Liver (tissue), 9 donors: ENCODE results near the gene TRAK1. TPM values are rescaled to one million over a fixed set of nuclear protein-coding genes. Genes with fewer than 3 reads are reported as not detected.

Source experiments
- DNase-seq: peaks from one replicate; pipeline ENCODE4 v3.0.0-alpha.2; 2017; ENCODE audit warnings: low spot score
- H3K27ac ChIP-seq, 2 donors: one replicate each; pipeline ENCODE4 v1.7.0; 2013; ENCODE audit warnings: inconsistent platforms in 2 of 2, low read length in 2 of 2, control low read depth in 1 of 2, low read depth in 1 of 2, mild to moderate bottlenecking in 1 of 2
- H3K27me3 ChIP-seq, 4 donors: one replicate each; pipeline versions ENCODE4 v1.6.1 to v1.7.0; 2013; ENCODE audit warnings: low read length in 3 of 4, inconsistent platforms in 1 of 4, mild to moderate bottlenecking in 1 of 4, moderate library complexity in 1 of 4; ENCODE audit not compliant: control insufficient read depth in 4 of 4, insufficient read depth in 4 of 4
- H3K36me3 ChIP-seq, 4 donors: one replicate each; pipeline versions ENCODE4 v1.6.1 to v1.7.0; 2013; ENCODE audit warnings: low read length in 3 of 4, mild to moderate bottlenecking in 3 of 4, low read depth in 1 of 4, moderate library complexity in 1 of 4; ENCODE audit not compliant: control insufficient read depth in 4 of 4, insufficient read depth in 3 of 4
- H3K4me1 ChIP-seq, 4 donors: one replicate each; pipeline versions ENCODE4 v1.6.1 to v1.7.0; 2013; ENCODE audit warnings: low read length in 3 of 4, mild to moderate bottlenecking in 3 of 4, moderate library complexity in 1 of 4; ENCODE audit not compliant: control insufficient read depth in 4 of 4, insufficient read depth in 4 of 4
- H3K4me3 ChIP-seq, 3 donors: one replicate each; pipeline versions ENCODE4 v1.6.1 to v1.7.0; 2013; ENCODE audit warnings: low read length in 3 of 3, control low read depth in 1 of 3, low read depth in 1 of 3, mild to moderate bottlenecking in 1 of 3
- H3K9ac ChIP-seq, 2 donors: one replicate each; pipeline ENCODE4 v1.7.0; 2013; ENCODE audit warnings: low read length in 2 of 2, mild to moderate bottlenecking in 2 of 2, moderate library complexity in 2 of 2, control low read depth in 1 of 2, low read depth in 1 of 2
- H3K9me3 ChIP-seq, 4 donors: one replicate each; pipeline versions ENCODE4 v1.6.1 to v1.7.0; 2013; ENCODE audit warnings: low read length in 3 of 4; ENCODE audit not compliant: control insufficient read depth in 4 of 4
- ATF3 ChIP-seq: IDR thresholded peaks from 2 replicates; pipeline ENCODE4 v1.6.1; 2016; ENCODE audit warnings: antibody characterized with exemption
- CTCF ChIP-seq: fragments of 150-350 bp; IDR thresholded peaks from 2 replicates; pipeline ENCODE4 v1.5.1; 2017; ENCODE audit warnings: improper control_type of control experiment, low read depth, low read length; ENCODE audit not compliant: missing input control
- EGR1 ChIP-seq, 2 donors: IDR thresholded peaks; 2 replicates each; pipeline ENCODE4 v1.6.1; 2016 to 2018; ENCODE audit warnings: antibody characterized with exemption in 2 of 2, low read depth in 2 of 2
- FOXA1 ChIP-seq: IDR thresholded peaks from 2 replicates; pipeline ENCODE4 v1.6.1; 2016; ENCODE audit warnings: antibody characterized with exemption
- FOXA2 ChIP-seq: IDR thresholded peaks from 2 replicates; pipeline ENCODE4 v1.6.1; 2016; ENCODE audit warnings: antibody characterized with exemption
- GABPA ChIP-seq, 2 donors: IDR thresholded peaks in 1 of 2; conservative IDR thresholded peaks in 1 of 2; 2 replicates each; pipeline ENCODE4 v1.6.1; 2016; ENCODE audit warnings: antibody characterized with exemption in 2 of 2, mild to moderate bottlenecking in 1 of 2, moderate library complexity in 1 of 2
- HNF4A ChIP-seq, 2 donors: conservative IDR thresholded peaks; 2 replicates each; pipeline ENCODE4 v1.6.1; 2016; ENCODE audit warnings: antibody characterized with exemption in 2 of 2, mild to moderate bottlenecking in 2 of 2
- HNF4G ChIP-seq: IDR thresholded peaks from 2 replicates; pipeline ENCODE4 v1.6.1; 2016; ENCODE audit warnings: antibody characterized with exemption
- JUND ChIP-seq, 2 donors: IDR thresholded peaks; 2 replicates each; pipeline ENCODE4 v1.6.1; 2016; ENCODE audit warnings: antibody characterized with exemption in 2 of 2
- MAX ChIP-seq: IDR thresholded peaks from 2 replicates; pipeline ENCODE4 v1.6.1; 2016; ENCODE audit warnings: antibody characterized with exemption
- NR2F2 ChIP-seq: IDR thresholded peaks from 2 replicates; pipeline ENCODE4 v1.6.1; 2016; ENCODE audit warnings: antibody characterized with exemption
- RAD21 ChIP-seq, 2 donors: IDR thresholded peaks; 2 replicates each; pipeline ENCODE4 v1.6.1; 2016; ENCODE audit warnings: antibody characterized with exemption in 2 of 2, mild to moderate bottlenecking in 2 of 2
- REST ChIP-seq: IDR thresholded peaks from 2 replicates; pipeline ENCODE4 v1.6.1; 2016; ENCODE audit warnings: antibody characterized with exemption, mild to moderate bottlenecking
- RXRA ChIP-seq, 2 donors: IDR thresholded peaks; 2 replicates each; pipeline ENCODE4 v1.6.1; 2017 to 2018; ENCODE audit warnings: antibody characterized with exemption in 2 of 2, mild to moderate bottlenecking in 1 of 2
- SP1 ChIP-seq: IDR thresholded peaks from 2 replicates; pipeline ENCODE4 v1.6.1; 2018; ENCODE audit warnings: antibody characterized with exemption, mild to moderate bottlenecking
- TAF1 ChIP-seq: conservative IDR thresholded peaks from 2 replicates; pipeline ENCODE4 v1.6.1; 2016; ENCODE audit warnings: antibody characterized with exemption, mild to moderate bottlenecking
- YY1 ChIP-seq: IDR thresholded peaks from 2 replicates; pipeline ENCODE4 v1.6.1; 2016; ENCODE audit warnings: antibody characterized with exemption, mild to moderate bottlenecking
- ZBTB33 ChIP-seq: IDR thresholded peaks from 2 replicates; pipeline ENCODE4 v1.6.1; 2016; ENCODE audit warnings: antibody characterized with exemption
- WGBS: extraction: QIAGEN DNeasy Blood & Tissue Kit; methylation state at CpG from one replicate; pipeline ENCODE4 v1.1.7; 2013; 5-methylcytosine and 5-hydroxymethylcytosine counted together
- polyA plus RNA-seq, 2 donors: library from polyadenylated mRNA; stranded (reverse) in 1 of 2; unstranded in 1 of 2; fragments of 200-250 nt in 1 of 2; fragments of >200 nt in 1 of 2; fragmentation: Nextera tagmentation in 1 of 2; extraction: Ambion mirVana in 1 of 2; gene quantifications; one replicate each; pipeline versions ENCODE4 v1.2.1 to v1.2.3, GENCODE V29; 2013 to 2015
- total RNA-seq, 2 donors: library from RNA; depleted of rRNA; stranded (reverse); fragments of >200 nt; gene quantifications; one replicate each; pipeline ENCODE4 v1.2.3, GENCODE V29; 2014
- donor health status: healthy.
- donor health status: healthy.
- donor health status: healthy.
- donor health status: healthy.
- donor health status: healthy.

TRAK1 gene
- total and polyA plus RNA-seq, 4 donors, result 3.4 to 21.7 (median 8.6) TPM

GRCh38 chr3:42161050-42161935 is 70.1 kb downstream of the TRAK1 start:
- H3K4me3 ChIP-seq, result no peak overlapping the region
- H3K27ac ChIP-seq, result no peak overlapping the region
- H3K27me3 ChIP-seq, result no peaks in the 10 kb centered on the region
- no peaks in the 10 kb centered on the region for H3K36me3 ChIP-seq
- no peaks in the 10 kb centered on the region for H3K9me3 ChIP-seq
- TF ChIP-seq HNF4A (conservative IDR thresholded peaks at IDR 0.05) (no peak), ZBTB33 (no peak), HNF4G (no peak), TAF1 (no peak), CTCF (no peak), JUND (IDR thresholded peaks at IDR 0.05) (no peak), NR2F2 (no peak), ATF3 (no peak), FOXA1 (no peak), RXRA (IDR thresholded peaks at IDR 0.05) (no peak)
- no peak for DNase-seq
- H3K9ac ChIP-seq, result no peak overlapping the region
- 95% methylated on average over 6 of the region's 6 CpGs for WGBS
- peaks cover 0 to 5% (median 4%) of the 10 kb centered on the region in 4 donors for H3K4me1 ChIP-seq

- Histone ChIP-seq H3K9me3 (no peaks in the 10 kb centered on the region), H3K36me3 (no peaks in the 10 kb centered on the region), H3K27ac (no peak overlapping the region), H3K4me1 (peaks cover 0 to 5% (median 4%) of the 10 kb centered on the region in 4 donors), H3K4me3 (no peak overlapping the region), H3K9ac (no peak overlapping the region), H3K27me3 (no peaks in the 10 kb centered on the region)
- TF ChIP-seq MAX, result no peak
- TF ChIP-seq REST, result no peak
- TF ChIP-seq YY1, result no peak
- TF ChIP-seq CTCF, result no peak
- no peak for TF ChIP-seq SP1
- no peak for TF ChIP-seq FOXA2
- TF ChIP-seq TAF1, result no peak
- TF ChIP-seq FOXA1, result no peak
- TF ChIP-seq HNF4A (conservative IDR thresholded peaks at IDR 0.05), result no peak
- no peak for TF ChIP-seq RAD21 (IDR thresholded peaks at IDR 0.05)
- no peak for TF ChIP-seq ZBTB33
- no peak for TF ChIP-seq RXRA (IDR thresholded peaks at IDR 0.05)
- no peak for TF ChIP-seq JUND (IDR thresholded peaks at IDR 0.05)
- TF ChIP-seq HNF4G, result no peak
- TF ChIP-seq GABPA (IDR thresholded peaks at IDR 0.05 in 1 of 2, conservative IDR thresholded peaks at IDR 0.05 in 1 of 2), result no peak
- no peak for TF ChIP-seq ATF3
- TF ChIP-seq NR2F2, result no peak
- TF ChIP-seq EGR1 (IDR thresholded peaks at IDR 0.05; ENCODE audit: low read depth in 2 of 2), result no peak
- no peak for DNase-seq
- 87% methylated on average over 5 of the region's 5 CpGs for WGBS
Measured at GRCh38 chr3:42162462-42162861, 71.3 kb downstream of the TRAK1 start.
